Stimulated activated naive B cell treated with anti-CD40 and anti-IgM and Interleukin-4, amounts not matched to agents 10 μg/mL and 1 μg/mL and 100 μg/mL, for 72 hours (primary cell): ENCODE results near the gene SH3BP5L.

ENCODE experiments used
- ATAC-seq, 2 donors: fragments of 150-1000 bp; cut with Tn5 transposase; replicated peaks; 2 replicates each; pipeline ENCODE4 v1.10.0; 2021; ENCODE audit warnings: moderate library complexity in 1 of 2
- DNase-seq: peaks from one replicate; pipeline ENCODE4 v3.0.0; 2021
- H3K27ac Mint-ChIP-seq: one replicate; pipeline ENCODE4 v1.8.0; 2022; ENCODE audit warnings: mild to moderate bottlenecking, mixed read lengths
- H3K27me3 Mint-ChIP-seq, 2 donors: one replicate each; pipeline ENCODE4 v1.8.0; 2022; ENCODE audit warnings: mixed read lengths in 2 of 2
- H3K36me3 Mint-ChIP-seq, 2 donors: one replicate each; pipeline ENCODE4 v1.8.0; 2022; ENCODE audit warnings: mixed read lengths in 2 of 2, mild to moderate bottlenecking in 1 of 2
- H3K4me1 Mint-ChIP-seq, 2 donors: one replicate each; pipeline ENCODE4 v1.8.0; 2022; ENCODE audit warnings: mixed read lengths in 2 of 2, mild to moderate bottlenecking in 1 of 2
- H3K4me3 Mint-ChIP-seq, 2 donors: one replicate each; pipeline ENCODE4 v1.8.0; 2022; ENCODE audit warnings: mild to moderate bottlenecking in 2 of 2, mixed read lengths in 2 of 2, moderate library complexity in 1 of 2
- H3K9me3 Mint-ChIP-seq, 2 donors: one replicate each; pipeline ENCODE4 v1.8.0; 2022; ENCODE audit warnings: mixed read lengths in 2 of 2, mild to moderate bottlenecking in 1 of 2

The SH3BP5L gene

DNA sequence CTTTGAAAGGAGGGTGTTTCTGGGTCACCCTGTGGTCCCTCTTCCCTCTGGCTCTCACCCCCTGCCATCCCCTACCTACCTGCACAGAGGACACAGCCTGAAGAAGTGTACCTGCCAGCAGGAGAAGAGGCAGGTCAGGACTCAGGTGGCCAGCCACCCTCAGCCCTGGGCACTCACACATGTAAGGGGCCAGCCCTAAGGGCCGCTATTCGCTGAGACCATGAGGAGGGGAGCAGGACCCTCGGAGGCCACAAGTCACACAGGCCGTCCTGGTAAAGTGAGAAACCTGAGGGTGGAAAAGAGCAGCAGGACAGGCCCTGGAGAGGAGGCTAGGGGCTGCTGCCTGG lies 32.0 kb upstream of the SH3BP5L start:
- Mint-ChIP-seq H3K27ac (peak overlapping the region; percentile 95), H3K4me1 (peaks cover 28 to 42% of the 10 kb centered on the region in 2 donors), H3K9me3 (no peaks in the 10 kb centered on the region), H3K36me3 (peaks cover 0 to 22% of the 10 kb centered on the region in 2 donors), H3K4me3 (peak overlapping the region; percentile 84 to 88), H3K27me3 (no peaks in the 10 kb centered on the region)
- ATAC-seq = no peak
- DNase-seq = no peak

DNA sequence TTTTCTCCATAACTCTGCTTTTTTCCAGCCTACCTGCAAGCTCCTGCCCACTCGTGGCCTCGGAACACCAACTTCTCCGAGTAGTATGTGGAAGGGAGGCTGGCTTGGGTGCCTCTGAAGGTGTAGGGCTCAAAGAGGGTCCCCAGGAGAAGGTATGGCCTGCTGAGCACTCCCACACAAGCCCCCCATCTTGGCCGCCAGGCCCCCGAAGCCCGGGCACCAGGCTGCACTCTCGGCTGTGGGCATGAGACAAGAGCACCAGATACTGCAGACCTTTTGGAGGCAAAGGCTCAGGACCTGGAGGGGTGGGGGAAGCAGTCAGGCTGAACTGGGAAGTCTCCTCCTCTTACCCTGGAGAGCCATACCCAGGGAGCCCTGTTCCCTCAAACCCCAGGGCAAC lies 31.5 kb upstream of the SH3BP5L start:
- DNase-seq (no peak), ATAC-seq (no peak)
- H3K27me3 Mint-ChIP-seq = no peaks in the 10 kb centered on the region
- H3K27ac Mint-ChIP-seq = peak overlapping the region; percentile 95
- peaks cover 0 to 22% of the 10 kb centered on the region in 2 donors for H3K36me3 Mint-ChIP-seq
- no peaks in the 10 kb centered on the region for H3K9me3 Mint-ChIP-seq
- peaks cover 23 to 38% of the 10 kb centered on the region in 2 donors for H3K4me1 Mint-ChIP-seq
- H3K4me3 Mint-ChIP-seq = peak overlapping the region; percentile 84 to 88

DNA sequence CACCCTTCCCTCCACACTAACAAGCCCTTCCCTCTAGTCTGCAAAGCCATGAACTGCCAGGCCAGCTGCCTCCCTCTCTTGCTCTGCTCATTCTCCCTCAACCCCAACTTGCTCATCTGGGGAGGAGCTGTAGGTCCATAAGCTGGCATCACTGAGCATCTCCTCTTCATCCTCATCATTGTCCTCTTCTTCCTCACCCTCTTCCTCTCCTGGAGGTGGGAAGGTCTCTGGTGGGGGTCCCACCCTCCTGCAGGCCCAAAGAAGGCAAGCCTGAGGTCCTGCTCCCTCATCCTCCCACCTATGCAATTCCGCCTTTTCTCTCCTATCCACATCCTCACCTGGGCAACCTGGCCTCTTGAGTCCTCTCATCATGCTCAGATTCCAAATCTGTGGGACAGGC lies 30.5 kb upstream of the SH3BP5L start:
- ATAC-seq (no peak), DNase-seq (no peak)
- Mint-ChIP-seq H3K4me3 (no peak overlapping the region), H3K27ac (peak overlapping the region; percentile 43), H3K27me3 (no peaks in the 10 kb centered on the region), H3K9me3 (no peaks in the 10 kb centered on the region), H3K4me1 (peaks cover 23 to 38% of the 10 kb centered on the region in 2 donors), H3K36me3 (peaks cover 0 to 22% of the 10 kb centered on the region in 2 donors)

DNA sequence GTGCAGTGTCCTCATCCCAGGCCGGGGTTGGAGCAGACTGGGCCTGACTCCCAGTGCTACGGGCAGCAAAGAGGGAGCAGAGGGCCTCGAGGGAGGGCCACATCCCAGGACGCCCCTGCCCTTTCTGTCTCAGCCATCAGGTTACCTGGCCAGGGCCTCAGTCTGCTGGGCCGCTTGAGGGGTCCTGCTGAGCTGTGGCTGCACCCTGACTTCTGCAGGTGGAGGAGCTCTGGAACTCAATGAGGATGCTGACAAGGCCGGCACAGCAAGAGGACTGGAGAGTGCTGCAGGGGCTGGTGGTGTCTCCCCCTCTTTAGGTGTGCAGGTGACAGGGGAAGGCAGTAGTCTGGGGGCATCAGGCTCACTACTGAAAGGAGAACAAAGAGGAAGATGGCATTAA lies 29.9 kb upstream of the SH3BP5L start:
- DNase-seq (no peak), ATAC-seq (no peak)
- H3K27me3 Mint-ChIP-seq = no peaks in the 10 kb centered on the region
- H3K27ac Mint-ChIP-seq = peak overlapping the region; percentile 43
- peaks cover 23 to 37% of the 10 kb centered on the region in 2 donors for H3K4me1 Mint-ChIP-seq
- no peak overlapping the region for H3K4me3 Mint-ChIP-seq
- H3K9me3 Mint-ChIP-seq = no peaks in the 10 kb centered on the region
- H3K36me3 Mint-ChIP-seq = peaks cover 0 to 22% of the 10 kb centered on the region in 2 donors

DNA sequence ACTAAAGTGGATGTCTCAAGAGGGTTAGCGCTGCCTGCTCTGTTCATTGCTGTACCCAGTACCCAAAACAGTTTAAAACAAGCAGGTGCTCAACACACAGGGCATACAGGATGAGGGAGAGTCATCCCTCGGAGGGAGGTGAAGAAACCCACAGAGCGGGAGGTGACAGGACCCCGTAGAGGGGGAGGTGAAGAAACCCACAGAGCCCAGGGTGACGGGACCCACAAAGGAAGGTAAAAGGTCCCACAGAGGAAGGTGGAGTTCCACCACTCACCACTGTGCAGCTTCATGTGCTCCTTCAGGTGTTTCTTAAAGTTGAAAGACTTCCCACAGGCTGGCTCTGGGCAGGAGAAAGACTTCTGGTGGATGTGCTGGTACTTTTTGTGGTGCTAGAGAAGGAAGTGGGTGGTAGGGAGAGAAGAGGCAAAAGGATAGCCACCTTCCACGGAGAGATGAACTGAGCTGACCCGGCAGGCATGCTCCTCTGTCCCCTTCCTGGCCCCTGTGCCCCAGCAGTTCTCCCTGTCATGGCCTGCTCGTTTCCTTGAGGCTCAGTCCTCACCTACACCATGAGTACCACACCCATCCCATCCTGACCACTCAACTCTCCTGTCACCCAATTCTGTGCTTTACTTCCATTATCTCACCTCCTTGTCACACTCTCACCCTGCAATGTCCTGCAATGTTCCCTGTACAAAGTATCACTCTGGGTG lies 28.1 kb upstream of the SH3BP5L start:
- DNase-seq (no peak), ATAC-seq (no peak)
- Mint-ChIP-seq H3K9me3 (no peaks in the 10 kb centered on the region), H3K4me1 (peaks cover 13 to 32% of the 10 kb centered on the region in 2 donors), H3K27ac (no peak overlapping the region), H3K4me3 (no peak overlapping the region), H3K27me3 (no peaks in the 10 kb centered on the region), H3K36me3 (peaks cover 7 to 28% of the 10 kb centered on the region in 2 donors)

DNA sequence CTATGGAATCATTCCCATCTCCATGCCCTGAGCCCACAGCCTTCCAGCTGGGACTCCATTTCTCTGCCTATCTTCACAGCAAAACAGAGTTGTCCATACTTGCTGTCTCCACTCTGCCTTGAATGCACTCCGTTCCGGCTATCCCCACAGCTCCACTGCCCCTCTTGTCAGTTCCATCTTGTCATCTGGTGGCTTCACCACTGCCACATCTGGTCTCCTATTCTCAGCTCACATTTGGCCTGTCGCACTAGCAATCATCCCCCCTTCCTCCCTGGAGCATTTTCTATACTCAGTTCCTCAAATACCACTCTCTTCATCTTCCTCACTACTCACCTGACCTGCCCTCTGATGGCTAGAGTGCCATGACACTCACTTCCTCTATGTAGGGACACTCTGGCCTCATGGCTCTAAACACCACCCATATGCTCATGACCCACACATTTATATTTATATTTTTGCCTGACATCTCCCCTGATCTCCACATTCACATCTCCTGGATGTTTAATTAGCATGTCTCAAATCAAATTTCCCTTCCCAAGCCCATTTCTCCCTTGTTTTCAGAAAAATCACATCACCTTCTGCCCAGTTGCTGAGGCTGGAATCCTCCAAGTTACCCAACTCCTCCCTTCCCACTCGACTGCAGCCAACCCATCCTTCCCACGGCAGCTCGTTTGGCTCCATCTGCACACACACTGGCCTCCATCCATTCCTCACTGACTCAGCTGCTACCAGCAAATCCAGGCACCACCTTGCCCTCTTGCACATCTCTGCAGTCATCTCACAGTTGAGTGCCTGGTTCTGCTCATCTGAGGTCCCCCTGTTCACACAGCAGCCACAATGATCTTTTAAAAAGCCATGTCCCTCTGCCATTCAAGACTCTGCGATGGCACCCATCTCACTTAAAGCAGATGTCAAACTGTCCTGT lies 27.0 kb upstream of the SH3BP5L start:
- H3K27ac Mint-ChIP-seq = no peak overlapping the region
- H3K4me1 Mint-ChIP-seq = peaks cover 4 to 34% of the 10 kb centered on the region in 2 donors
- no peak overlapping the region for H3K4me3 Mint-ChIP-seq
- ATAC-seq (peak; percentile 68 to 74), DNase-seq (no peak)
- H3K9me3 Mint-ChIP-seq = no peaks in the 10 kb centered on the region
- peaks cover 13 to 30% of the 10 kb centered on the region in 2 donors for H3K36me3 Mint-ChIP-seq
- no peaks in the 10 kb centered on the region for H3K27me3 Mint-ChIP-seq

DNA sequence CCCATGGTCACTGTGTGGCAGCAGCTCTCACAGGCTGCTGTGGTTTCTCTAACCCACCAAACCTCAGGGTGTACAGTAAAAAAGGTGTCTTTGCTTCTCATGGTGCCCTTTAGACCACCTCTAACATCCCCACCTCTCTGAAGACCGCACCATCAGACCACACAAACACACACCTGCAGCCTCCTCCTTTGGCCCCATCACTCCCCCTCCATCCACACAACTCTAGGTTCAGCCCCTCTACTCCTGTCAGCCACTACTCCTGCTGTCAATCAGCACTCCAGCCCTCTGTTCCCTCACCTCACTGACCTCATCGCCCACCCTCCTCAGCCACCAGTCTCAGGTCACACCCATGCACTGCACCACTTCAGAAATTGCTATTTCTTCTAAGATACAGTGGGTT lies 25.7 kb upstream of the SH3BP5L start:
- ATAC-seq (no peak), DNase-seq (no peak)
- H3K27me3 Mint-ChIP-seq = no peaks in the 10 kb centered on the region
- peaks cover 20 to 32% of the 10 kb centered on the region in 2 donors for H3K36me3 Mint-ChIP-seq
- H3K9me3 Mint-ChIP-seq = no peaks in the 10 kb centered on the region
- H3K27ac Mint-ChIP-seq = no peak overlapping the region
- no peak overlapping the region for H3K4me3 Mint-ChIP-seq
- H3K4me1 Mint-ChIP-seq = peaks cover 0 to 28% of the 10 kb centered on the region in 2 donors

DNA sequence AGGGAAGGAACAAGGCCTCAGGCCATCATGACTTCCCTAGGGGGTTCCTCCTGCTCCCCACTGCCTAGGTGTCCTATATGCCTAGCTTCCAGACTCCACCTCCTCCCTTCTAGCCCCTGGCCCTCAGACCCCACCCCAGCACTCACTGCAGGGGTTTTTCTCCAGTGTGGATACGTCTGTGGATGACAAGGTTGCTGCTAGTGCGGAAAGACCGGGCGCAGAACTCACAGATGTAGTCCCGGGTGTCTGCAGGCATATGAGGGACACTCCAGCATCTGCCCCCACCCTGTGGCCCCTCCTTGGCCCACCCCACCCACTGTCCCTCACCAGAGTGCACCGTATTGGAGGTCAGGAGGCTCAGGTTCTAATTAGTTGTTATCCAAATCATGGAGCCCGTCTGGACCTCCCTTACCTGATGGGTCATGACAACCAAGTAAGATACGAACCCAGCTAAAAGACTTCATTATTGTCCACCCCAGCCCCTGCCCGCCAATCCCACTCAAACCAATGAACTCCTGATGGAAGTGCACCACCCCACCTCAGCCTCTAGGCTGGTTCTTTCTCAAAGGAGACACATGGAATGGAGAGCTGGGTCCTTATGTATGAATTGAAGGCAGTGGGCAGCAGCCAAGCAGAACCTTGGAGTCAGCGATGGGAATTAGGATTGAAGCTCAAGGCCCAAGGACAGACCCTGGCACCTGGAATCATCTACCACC lies 25.0 kb upstream of the SH3BP5L start:
- Mint-ChIP-seq H3K27me3 (no peaks in the 10 kb centered on the region), H3K4me3 (no peak overlapping the region), H3K36me3 (peaks cover 22 to 28% of the 10 kb centered on the region in 2 donors), H3K4me1 (peaks cover 0 to 22% of the 10 kb centered on the region in 2 donors), H3K27ac (no peak overlapping the region), H3K9me3 (no peaks in the 10 kb centered on the region)
- ATAC-seq (no peak), DNase-seq (no peak)

DNA sequence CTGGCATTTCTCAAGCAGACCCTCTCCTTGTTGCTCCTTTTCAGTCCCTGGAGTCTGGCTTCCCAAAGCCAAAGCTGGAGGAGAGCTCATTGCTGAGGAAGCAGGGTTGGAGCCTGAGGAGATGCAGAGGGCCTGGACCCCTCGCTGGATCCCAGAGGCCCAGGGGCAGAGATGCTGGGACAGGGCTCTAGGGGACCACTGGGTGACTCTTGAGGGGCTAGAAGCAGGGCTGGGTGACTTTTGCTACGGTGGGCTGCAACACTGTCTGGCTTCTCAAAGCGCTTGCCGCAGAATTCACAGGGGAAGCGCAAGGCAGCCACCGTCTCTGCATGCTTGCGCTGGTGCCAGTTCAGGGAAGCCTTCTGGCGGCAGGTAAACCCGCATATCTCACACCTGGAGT lies 24.4 kb upstream of the SH3BP5L start:
- Mint-ChIP-seq H3K27me3 (no peaks in the 10 kb centered on the region), H3K9me3 (no peaks in the 10 kb centered on the region), H3K4me3 (no peak overlapping the region), H3K27ac (no peak overlapping the region), H3K36me3 (peaks cover 25 to 27% of the 10 kb centered on the region in 2 donors), H3K4me1 (peaks cover 0 to 20% of the 10 kb centered on the region in 2 donors)
- DNase-seq = no peak
- ATAC-seq = no peak

DNA sequence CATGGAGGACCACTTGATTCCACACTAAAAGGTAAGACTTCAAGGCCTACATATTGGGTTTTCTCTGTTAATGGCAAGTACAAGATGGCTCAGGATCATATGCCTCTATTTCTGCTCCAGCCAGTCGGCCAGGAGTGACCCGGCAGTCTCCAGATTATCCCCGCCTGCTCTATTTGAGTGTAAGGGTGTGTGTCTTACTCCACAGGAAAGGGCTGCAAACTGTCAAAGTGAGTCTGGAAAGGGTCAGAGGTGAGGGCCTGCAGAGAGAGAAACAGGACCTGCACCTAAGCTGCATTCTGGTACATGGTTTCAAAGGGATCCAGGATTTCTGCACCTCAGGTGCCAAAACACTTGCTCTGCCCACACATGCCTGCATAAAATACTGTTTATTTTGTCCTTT lies 23.9 kb upstream of the SH3BP5L start:
- ATAC-seq = no peak
- Mint-ChIP-seq H3K36me3 (peaks cover 21 to 27% of the 10 kb centered on the region in 2 donors), H3K9me3 (no peaks in the 10 kb centered on the region), H3K4me3 (no peak overlapping the region), H3K4me1 (peaks cover 0 to 16% of the 10 kb centered on the region in 2 donors), H3K27me3 (no peaks in the 10 kb centered on the region), H3K27ac (peak overlapping the region; percentile 49)
- no peak for DNase-seq

DNA sequence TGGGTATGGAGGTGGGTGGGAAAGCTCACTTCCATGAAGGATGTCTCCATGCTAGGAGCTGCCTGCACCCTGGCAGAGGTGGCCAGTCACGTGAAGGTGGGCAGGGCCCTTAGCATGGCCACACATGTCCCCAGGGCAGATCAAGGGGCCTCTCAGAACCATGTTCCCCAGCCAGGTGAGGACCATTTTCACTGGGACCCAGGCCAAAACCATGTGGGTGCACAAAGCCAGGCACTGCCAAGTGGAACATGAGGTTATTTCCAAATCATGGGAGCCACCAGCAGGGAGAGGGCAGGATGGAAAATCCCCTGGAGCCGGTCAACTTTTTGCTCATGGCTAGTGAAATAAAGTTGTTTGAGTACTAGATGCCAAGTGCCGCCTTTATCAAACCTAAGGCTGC lies 23.4 kb upstream of the SH3BP5L start:
- ATAC-seq (no peak), DNase-seq (no peak)
- Mint-ChIP-seq H3K27ac (no peak overlapping the region), H3K9me3 (no peaks in the 10 kb centered on the region), H3K4me3 (no peak overlapping the region), H3K27me3 (no peaks in the 10 kb centered on the region), H3K36me3 (peaks cover 19 to 31% of the 10 kb centered on the region in 2 donors), H3K4me1 (peaks cover 0 to 11% of the 10 kb centered on the region in 2 donors)

DNA sequence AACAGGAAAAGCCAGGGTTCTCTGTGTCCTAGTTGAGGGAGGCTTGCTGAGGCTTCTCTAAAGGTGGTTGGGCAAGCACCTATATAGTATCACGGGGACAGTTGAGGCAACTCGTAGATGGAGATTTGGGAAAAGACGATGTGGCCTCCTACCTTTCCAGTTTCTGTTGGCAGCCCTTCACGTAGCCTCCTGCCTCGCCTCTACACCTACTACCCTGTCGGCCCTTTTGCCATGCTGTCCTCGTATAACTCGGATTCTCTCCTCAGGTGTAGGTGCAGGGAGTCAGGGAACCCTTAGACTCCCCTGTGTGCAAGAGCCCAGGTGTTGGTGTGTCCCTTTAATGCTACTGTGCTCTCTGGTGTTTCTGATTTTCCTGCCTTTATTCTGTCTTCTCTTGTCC lies 22.9 kb upstream of the SH3BP5L start:
- Mint-ChIP-seq H3K27ac (no peak overlapping the region), H3K27me3 (no peaks in the 10 kb centered on the region), H3K4me1 (peaks cover 0 to 8% of the 10 kb centered on the region in 2 donors), H3K36me3 (peaks cover 16 to 32% of the 10 kb centered on the region in 2 donors), H3K4me3 (no peak overlapping the region), H3K9me3 (no peaks in the 10 kb centered on the region)
- ATAC-seq = no peak
- DNase-seq = no peak

DNA sequence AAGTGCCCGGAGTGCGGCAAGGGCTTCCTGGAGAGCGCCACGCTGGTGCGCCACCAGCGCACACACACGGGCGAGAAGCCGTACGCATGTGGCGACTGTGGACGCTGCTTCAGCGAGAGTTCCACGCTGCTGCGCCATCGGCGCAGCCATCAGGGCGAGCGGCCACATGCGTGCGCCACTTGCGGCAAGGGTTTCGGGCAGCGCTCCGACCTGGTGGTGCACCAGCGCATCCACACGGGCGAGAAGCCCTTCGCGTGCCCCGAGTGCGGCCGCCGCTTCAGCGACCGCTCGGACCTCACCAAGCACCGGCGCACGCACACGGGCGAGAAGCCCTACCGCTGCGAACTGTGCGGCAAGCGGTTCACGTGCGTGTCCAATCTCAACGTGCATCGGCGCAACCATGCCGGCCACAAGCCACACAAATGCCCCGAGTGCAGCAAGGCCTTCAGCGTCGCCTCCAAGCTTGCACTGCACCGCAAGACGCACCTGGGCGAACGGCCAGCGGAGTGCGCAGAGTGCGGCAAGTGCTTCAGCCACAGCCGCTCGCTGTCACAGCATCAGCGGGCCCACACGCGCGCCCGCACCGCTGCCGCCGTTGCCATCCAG lies 22.3 kb upstream of the SH3BP5L start:
- DNase-seq (no peak), ATAC-seq (no peak)
- H3K36me3 Mint-ChIP-seq = peaks cover 16 to 34% of the 10 kb centered on the region in 2 donors
- no peaks in the 10 kb centered on the region for H3K9me3 Mint-ChIP-seq
- no peaks in the 10 kb centered on the region for H3K27me3 Mint-ChIP-seq
- no peak overlapping the region for H3K27ac Mint-ChIP-seq
- H3K4me1 Mint-ChIP-seq = peaks cover 3 to 10% of the 10 kb centered on the region in 2 donors
- H3K4me3 Mint-ChIP-seq = no peak overlapping the region
